B cell (primary cell): ENCODE measurements around the gene MYL6B.

Source experiments
- EZH2 ChIP-seq: IDR thresholded peaks from 2 replicates; pipeline ENCODE4 v1.6.1; 2012; ENCODE audit warnings: borderline replicate concordance, low read depth, mild to moderate bottlenecking, moderate library complexity, low read length; ENCODE audit not compliant: insufficient read depth, poor library complexity, severe bottlenecking
- TF ChIP-seq, protein P1 (sequence below): fragments of 200-600 bp; IDR thresholded peaks from one replicate; pipeline ENCODE4 v1.8.0; 2022; ENCODE audit warnings: antibody characterized with exemption, mild to moderate bottlenecking

DNA sequence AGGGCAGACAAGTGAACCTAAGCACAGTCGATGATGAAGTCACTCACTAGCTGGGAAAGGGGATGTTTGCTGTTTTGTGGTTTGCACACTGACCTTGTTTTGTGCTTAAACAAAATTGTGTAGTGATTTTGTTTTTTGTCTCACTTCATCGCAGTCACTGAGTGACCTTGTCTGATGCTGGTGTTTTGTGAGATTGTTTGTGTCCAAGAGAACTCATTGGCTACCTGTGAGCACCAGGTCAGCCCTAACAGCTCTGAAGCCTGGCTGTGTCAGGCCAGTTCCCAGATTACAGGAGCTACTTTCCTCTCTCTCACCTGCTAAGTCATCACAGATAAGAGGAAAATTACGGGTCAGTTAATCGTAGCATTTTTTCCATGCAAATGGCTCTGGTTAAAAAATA, 28.3 kb upstream of the MYL6B start:
- TF ChIP-seq, protein P1, sequence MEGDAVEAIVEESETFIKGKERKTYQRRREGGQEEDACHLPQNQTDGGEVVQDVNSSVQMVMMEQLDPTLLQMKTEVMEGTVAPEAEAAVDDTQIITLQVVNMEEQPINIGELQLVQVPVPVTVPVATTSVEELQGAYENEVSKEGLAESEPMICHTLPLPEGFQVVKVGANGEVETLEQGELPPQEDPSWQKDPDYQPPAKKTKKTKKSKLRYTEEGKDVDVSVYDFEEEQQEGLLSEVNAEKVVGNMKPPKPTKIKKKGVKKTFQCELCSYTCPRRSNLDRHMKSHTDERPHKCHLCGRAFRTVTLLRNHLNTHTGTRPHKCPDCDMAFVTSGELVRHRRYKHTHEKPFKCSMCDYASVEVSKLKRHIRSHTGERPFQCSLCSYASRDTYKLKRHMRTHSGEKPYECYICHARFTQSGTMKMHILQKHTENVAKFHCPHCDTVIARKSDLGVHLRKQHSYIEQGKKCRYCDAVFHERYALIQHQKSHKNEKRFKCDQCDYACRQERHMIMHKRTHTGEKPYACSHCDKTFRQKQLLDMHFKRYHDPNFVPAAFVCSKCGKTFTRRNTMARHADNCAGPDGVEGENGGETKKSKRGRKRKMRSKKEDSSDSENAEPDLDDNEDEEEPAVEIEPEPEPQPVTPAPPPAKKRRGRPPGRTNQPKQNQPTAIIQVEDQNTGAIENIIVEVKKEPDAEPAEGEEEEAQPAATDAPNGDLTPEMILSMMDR: no peak
- TF ChIP-seq EZH2: no peak
